Loucy (cell line): ENCODE measurements around the gene TMEM270.

ENCODE experiments used
- H2AFZ ChIP-seq: fragments of 200-600 bp; sonication (generic); 2 replicates; pipeline ENCODE4 v1.6.0; 2016; ENCODE audit warnings: antibody characterized with exemption, mild to moderate bottlenecking, low read length, moderate library complexity
- H3F3A ChIP-seq: fragments of 200-600 bp; 2 replicates; pipeline ENCODE4 v1.6.0; 2016; ENCODE audit warnings: antibody characterized with exemption, low read depth, mild to moderate bottlenecking
- H3K27me3 ChIP-seq: fragments of 200-600 bp; sonication (generic); 2 replicates; pipeline ENCODE4 v1.6.1; 2014; ENCODE audit warnings: low read length, mild to moderate bottlenecking; ENCODE audit not compliant: insufficient read depth, poor library complexity, severe bottlenecking
- H3K36me3 ChIP-seq: fragments of 200-600 bp; sonication (generic); 2 replicates; pipeline ENCODE4 v1.6.1; 2016; ENCODE audit warnings: low read length; ENCODE audit not compliant: insufficient read depth
- H3K4me1 ChIP-seq: fragments of 200-600 bp; sonication (generic); 2 replicates; pipeline ENCODE4 v1.5.1; 2014; ENCODE audit warnings: low read length, mild to moderate bottlenecking; ENCODE audit not compliant: insufficient read depth, poor library complexity, severe bottlenecking
- H3K4me2 ChIP-seq: fragments of 200-600 bp; sonication (generic); 2 replicates; pipeline ENCODE4 v1.6.0; 2014; ENCODE audit warnings: antibody characterized with exemption, low read length, low read depth, mild to moderate bottlenecking; ENCODE audit not compliant: poor library complexity, severe bottlenecking
- H3K4me3 ChIP-seq: fragments of 200-600 bp; sonication (generic); 2 replicates; pipeline ENCODE4 v1.5.1; 2014; ENCODE audit warnings: low read length, mild to moderate bottlenecking, mixed read lengths; ENCODE audit not compliant: poor library complexity, severe bottlenecking
- H3K79me2 ChIP-seq: fragments of 200-600 bp; sonication (generic); 2 replicates; pipeline ENCODE4 v1.6.1; 2014; ENCODE audit warnings: low read length; ENCODE audit not compliant: insufficient read depth
- H3K9ac ChIP-seq: fragments of 200-600 bp; sonication (generic); 2 replicates; pipeline ENCODE4 v1.6.0; 2014; ENCODE audit warnings: mild to moderate bottlenecking, low read depth, low read length, moderate library complexity; ENCODE audit not compliant: poor library complexity, severe bottlenecking
- H3K9me2 ChIP-seq: fragments of 200-600 bp; sonication (generic); replicated peaks from 2 replicates; pipeline ENCODE4 v1.6.1; 2016; ENCODE audit warnings: low read depth, low read length, mixed read lengths
- H3K9me3 ChIP-seq: fragments of 200-600 bp; sonication (generic); 2 replicates; pipeline ENCODE4 v1.6.1; 2014; ENCODE audit warnings: mild to moderate bottlenecking, antibody characterized with exemption, low read length, low read depth; ENCODE audit not compliant: insufficient read depth
- H4K20me1 ChIP-seq: fragments of 200-600 bp; sonication (generic); 2 replicates; pipeline ENCODE4 v1.6.0; 2014; ENCODE audit warnings: antibody characterized with exemption, low read length, mild to moderate bottlenecking; ENCODE audit not compliant: insufficient read depth, poor library complexity, severe bottlenecking
- CTCF ChIP-seq: fragments of 200-600 bp; sonication (generic); conservative IDR thresholded peaks from 2 replicates; pipeline ENCODE4 v1.5.1; 2014; ENCODE audit warnings: mild to moderate bottlenecking, antibody characterized with exemption, low read length
- EZH2phosphoT487 ChIP-seq: fragments of 200-600 bp; IDR thresholded peaks from 2 replicates; pipeline ENCODE4 v1.6.1; 2018; ENCODE audit warnings: antibody characterized with exemption, mild to moderate bottlenecking, moderate library complexity, borderline replicate concordance

Gene TMEM270

GRCh38 chr7:73890555-73891147, 29.7 kb downstream of the TMEM270 start:
- no peaks in the 10 kb centered on the region for H3K79me2 ChIP-seq
- no peaks in the 10 kb centered on the region for H3K27me3 ChIP-seq
- no peaks in the 10 kb centered on the region for H3K9me2 ChIP-seq
- H4K20me1 ChIP-seq: no peaks in the 10 kb centered on the region
- TF ChIP-seq EZH2phosphoT487 (no peak), CTCF (no peak)
- no peak overlapping the region for H3K9ac ChIP-seq
- no peak overlapping the region for H2AFZ ChIP-seq
- H3F3A ChIP-seq: peaks cover under 1% of the 10 kb centered on the region
- no peak overlapping the region for H3K4me3 ChIP-seq
- H3K4me2 ChIP-seq: no peak overlapping the region
- no peaks in the 10 kb centered on the region for H3K9me3 ChIP-seq
- H3K36me3 ChIP-seq: no peaks in the 10 kb centered on the region
- peaks cover 14% of the 10 kb centered on the region for H3K4me1 ChIP-seq

GRCh38 chr7:73891178-73891885, 30.4 kb downstream of the TMEM270 start:
- TF ChIP-seq CTCF (no peak), EZH2phosphoT487 (no peak)
- H3K4me3 ChIP-seq: no peak overlapping the region
- H2AFZ ChIP-seq: no peak overlapping the region
- no peaks in the 10 kb centered on the region for H3K79me2 ChIP-seq
- no peaks in the 10 kb centered on the region for H3K9me2 ChIP-seq
- no peaks in the 10 kb centered on the region for H3K27me3 ChIP-seq
- H3F3A ChIP-seq: no peaks in the 10 kb centered on the region; the same call in 1 of the 2 replicates
- no peaks in the 10 kb centered on the region for H4K20me1 ChIP-seq
- peaks cover 9% of the 10 kb centered on the region for H3K4me1 ChIP-seq
- no peak overlapping the region for H3K9ac ChIP-seq
- H3K9me3 ChIP-seq: no peaks in the 10 kb centered on the region
- no peaks in the 10 kb centered on the region for H3K36me3 ChIP-seq
- no peak overlapping the region for H3K4me2 ChIP-seq

GRCh38 chr7:73892003-73892999, 31.3 kb downstream of the TMEM270 start:
- H4K20me1 ChIP-seq: no peaks in the 10 kb centered on the region
- no peaks in the 10 kb centered on the region; the same call in 1 of the 2 replicates for H3F3A ChIP-seq
- no peaks in the 10 kb centered on the region for H3K27me3 ChIP-seq
- H3K4me2 ChIP-seq: no peak overlapping the region
- no peaks in the 10 kb centered on the region for H3K36me3 ChIP-seq
- H3K79me2 ChIP-seq: no peaks in the 10 kb centered on the region
- no peak for TF ChIP-seq CTCF
- TF ChIP-seq EZH2phosphoT487: no peak
- no peak overlapping the region for H3K9ac ChIP-seq
- no peak overlapping the region for H3K4me3 ChIP-seq
- H2AFZ ChIP-seq: no peak overlapping the region
- H3K9me3 ChIP-seq: no peaks in the 10 kb centered on the region
- H3K4me1 ChIP-seq: no peaks in the 10 kb centered on the region
- H3K9me2 ChIP-seq: no peaks in the 10 kb centered on the region
